ENCODE measurements around the gene TOMM20. TPM values are rescaled to one million over a fixed set of nuclear protein-coding genes. Genes with fewer than 3 reads are reported as not detected.

TOMM20 gene
- total RNA-seq, 1 experiment from 2014 or later: 197 TPM

GRCh38 chr1:235100194-235100772 lies 28.4 kb downstream of the TOMM20 start:
- Histone ChIP-seq H3K9me3 (ENCODE audit: control insufficient read depth, low read depth, low read length) (no peaks in the 10 kb centered on the region), H4K91ac (ENCODE audit: insufficient read length, low read depth, low read length) (no peak overlapping the region), H3K79me2 (ENCODE audit: insufficient read depth, low read length) (no peaks in the 10 kb centered on the region), H3K18ac (ENCODE audit: insufficient read length, low read depth, low read length) (no peak overlapping the region), H4K20me1 (ENCODE audit: control insufficient read depth, insufficient read depth, insufficient read length) (no peaks in the 10 kb centered on the region), H3K56ac (ENCODE audit: insufficient read length, low read depth, low read length) (no peak overlapping the region), H2BK20ac (ENCODE audit: low read depth, low read length, poor library complexity, severe bottlenecking) (no peak overlapping the region), H2AK5ac (ENCODE audit: insufficient read length, low read length) (no peak overlapping the region), H2AFZ (ENCODE audit: low read length) (no peak overlapping the region), H3K23me2 (ENCODE audit: insufficient read length, low read depth, low read length, poor library complexity, severe bottlenecking) (no peaks in the 10 kb centered on the region), H3K4me1 (ENCODE audit: insufficient read depth, low read length) (no peaks in the 10 kb centered on the region), H3K27me3 (ENCODE audit: insufficient read depth, low read length) (no peaks in the 10 kb centered on the region), H2BK5ac (ENCODE audit: insufficient read length, low read length) (no peak overlapping the region), H4K8ac (replicated peaks; ENCODE audit: insufficient read length, low read depth, low read length) (no peak overlapping the region), H2BK12ac (ENCODE audit: insufficient read length, low read depth, low read length) (no peak overlapping the region), H2BK120ac (ENCODE audit: low read depth, low read length, poor library complexity, severe bottlenecking) (no peak overlapping the region), H3K4me2 (ENCODE audit: insufficient read depth, insufficient read length, low read length) (no peak overlapping the region), H3T11ph (ENCODE audit: low read length) (no peak overlapping the region), H3K9ac (ENCODE audit: extremely low read depth, insufficient read length, low read length) (no peak overlapping the region), H3K4ac (ENCODE audit: low read depth, low read length) (no peak overlapping the region), H4K5ac (ENCODE audit: insufficient read length, low read depth, low read length) (no peak overlapping the region), H3K14ac (ENCODE audit: insufficient read depth, low read length) (no peak overlapping the region), H2BK15ac (ENCODE audit: low read depth, low read length) (no peak overlapping the region), H3K79me1 (ENCODE audit: insufficient read depth, low read depth, low read length, poor library complexity, severe bottlenecking) (no peaks in the 10 kb centered on the region), H3K27ac (ENCODE audit: insufficient read length, low read depth, low read length) (no peak overlapping the region), H3K23ac (ENCODE audit: insufficient read length, low read depth, low read length) (no peak overlapping the region)
- Mint-ChIP-seq H3K36me3 (ENCODE audit: insufficient read depth in 1 of 3, low read depth in 3 of 3) (peaks cover 0 to 3% (median 0%) of the 10 kb centered on the region in 3 experiments; a peak in 3 of 7 replicates), H3K4me1 (peaks cover 23 to 26% of the 10 kb centered on the region in 2 experiments), H3K27ac (peak overlapping the region in 1 of 3 experiments; percentile 51; a peak in 1 of 7 replicates), H3K9me3 (peaks cover 0 to 2% of the 10 kb centered on the region in 2 experiments; a peak in 1 of 5 replicates), H3K27me3 (ENCODE audit: low read depth) (peaks cover 7% of the 10 kb centered on the region), H3K4me3 (no peak overlapping the region)
- no peak for TF ChIP-seq CTCF (conservative IDR thresholded peaks at IDR 0.05)
- WGBS (ENCODE audit: extremely low coverage, insufficient read length, low lambda C conversion rate): no CpG with 5 or more reads among the region's 13 CpGs
- peak; percentile 83 for DNase-seq

Data from H9 (cell line).